ENCODE data around the gene ATRNL1. TPM values are rescaled to one million over a fixed set of nuclear protein-coding genes. Genes with fewer than 3 reads are reported as not detected.

ATRNL1 gene
- total RNA-seq, 1 donor from 2014 or later = 66.0 TPM

DNA sequence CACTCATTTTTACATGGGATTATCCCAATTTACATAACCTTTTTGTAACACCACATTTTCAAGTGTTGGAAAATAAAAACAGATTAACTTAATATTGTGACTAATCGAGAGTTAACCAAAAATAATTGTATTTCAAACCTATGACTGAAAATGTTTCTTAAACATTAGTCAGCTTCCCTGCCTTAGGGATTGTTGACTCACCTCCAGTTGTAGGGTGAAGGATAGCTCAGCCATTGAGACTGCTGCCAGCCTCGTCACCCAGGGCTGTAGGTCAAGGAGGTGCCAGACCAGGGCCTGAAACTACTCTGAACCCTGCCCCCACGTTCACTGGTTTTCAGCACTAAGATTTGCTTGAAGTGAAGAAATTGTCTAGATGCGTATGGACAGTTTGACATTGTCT lies 828.6 kb downstream of the ATRNL1 start:
- DNase-seq (ENCODE audit: low spot score) = no peak
- H3K27me3 Mint-ChIP-seq (ENCODE audit: low read depth) = no peaks in the 10 kb centered on the region
- no peak overlapping the region for H3K27ac Mint-ChIP-seq (ENCODE audit: unreplicated experiment)
- H3K4me3 Mint-ChIP-seq (ENCODE audit: unreplicated experiment) = no peak overlapping the region
- H3K4me1 Mint-ChIP-seq (ENCODE audit: low read depth) = peaks cover 18% of the 10 kb centered on the region
- TF ChIP-seq, protein P1, sequence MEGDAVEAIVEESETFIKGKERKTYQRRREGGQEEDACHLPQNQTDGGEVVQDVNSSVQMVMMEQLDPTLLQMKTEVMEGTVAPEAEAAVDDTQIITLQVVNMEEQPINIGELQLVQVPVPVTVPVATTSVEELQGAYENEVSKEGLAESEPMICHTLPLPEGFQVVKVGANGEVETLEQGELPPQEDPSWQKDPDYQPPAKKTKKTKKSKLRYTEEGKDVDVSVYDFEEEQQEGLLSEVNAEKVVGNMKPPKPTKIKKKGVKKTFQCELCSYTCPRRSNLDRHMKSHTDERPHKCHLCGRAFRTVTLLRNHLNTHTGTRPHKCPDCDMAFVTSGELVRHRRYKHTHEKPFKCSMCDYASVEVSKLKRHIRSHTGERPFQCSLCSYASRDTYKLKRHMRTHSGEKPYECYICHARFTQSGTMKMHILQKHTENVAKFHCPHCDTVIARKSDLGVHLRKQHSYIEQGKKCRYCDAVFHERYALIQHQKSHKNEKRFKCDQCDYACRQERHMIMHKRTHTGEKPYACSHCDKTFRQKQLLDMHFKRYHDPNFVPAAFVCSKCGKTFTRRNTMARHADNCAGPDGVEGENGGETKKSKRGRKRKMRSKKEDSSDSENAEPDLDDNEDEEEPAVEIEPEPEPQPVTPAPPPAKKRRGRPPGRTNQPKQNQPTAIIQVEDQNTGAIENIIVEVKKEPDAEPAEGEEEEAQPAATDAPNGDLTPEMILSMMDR (IDR thresholded peaks at IDR 0.05) = no peak
- peaks cover 4% of the 10 kb centered on the region for H3K36me3 Mint-ChIP-seq (ENCODE audit: low read depth)
- peaks cover 15% of the 10 kb centered on the region for H3K9me3 Mint-ChIP-seq (ENCODE audit: low read depth)

DNA sequence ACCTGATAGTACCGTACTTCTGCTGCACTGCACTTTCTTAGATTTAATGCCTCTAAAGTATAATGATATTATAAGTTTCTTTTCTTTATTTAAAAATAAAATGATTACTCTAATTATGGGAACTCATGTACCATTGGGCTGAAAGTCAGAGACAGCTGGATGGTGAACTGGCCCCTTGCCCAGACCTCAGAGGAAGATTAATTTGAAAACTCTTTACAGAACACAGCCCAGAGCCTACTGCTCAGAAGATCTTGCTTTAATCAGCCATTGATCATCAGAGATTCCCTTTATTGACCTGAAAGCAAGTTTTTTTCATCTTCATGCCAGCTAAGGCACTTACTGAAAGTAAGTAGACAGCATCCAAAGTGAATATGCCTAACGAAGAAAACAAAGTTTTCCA lies 838.1 kb downstream of the ATRNL1 start:
- Mint-ChIP-seq H3K4me1 (ENCODE audit: low read depth) (peaks cover 4% of the 10 kb centered on the region), H3K27me3 (ENCODE audit: low read depth) (no peaks in the 10 kb centered on the region), H3K4me3 (ENCODE audit: unreplicated experiment) (no peak overlapping the region), H3K36me3 (ENCODE audit: low read depth) (no peaks in the 10 kb centered on the region), H3K9me3 (ENCODE audit: low read depth) (no peaks in the 10 kb centered on the region), H3K27ac (ENCODE audit: unreplicated experiment) (no peak overlapping the region)
- DNase-seq (ENCODE audit: low spot score) = no peak
- TF ChIP-seq, protein P1 (IDR thresholded peaks at IDR 0.05) = no peak

DNA sequence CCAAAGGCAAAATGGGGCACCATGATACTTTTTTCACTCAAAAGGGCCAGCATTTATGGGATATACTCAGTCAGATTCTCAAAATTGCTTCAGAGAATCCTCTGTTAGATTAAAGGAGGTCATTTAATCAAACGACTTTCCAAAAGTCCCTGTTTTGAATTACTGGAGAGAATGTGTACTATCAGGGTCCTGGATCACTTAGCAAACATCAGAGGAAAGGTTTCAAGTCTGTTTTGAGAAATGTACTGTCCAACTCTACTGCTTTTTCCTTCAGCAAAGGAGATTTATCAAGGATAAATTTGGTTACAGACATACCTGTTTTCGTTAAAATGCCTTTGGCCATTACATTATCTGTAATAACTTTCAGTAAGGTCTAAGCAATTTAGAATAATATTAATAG lies 838.9 kb downstream of the ATRNL1 start:
- H3K4me3 Mint-ChIP-seq (ENCODE audit: unreplicated experiment) = no peak overlapping the region
- no peaks in the 10 kb centered on the region for H3K9me3 Mint-ChIP-seq (ENCODE audit: low read depth)
- no peaks in the 10 kb centered on the region for H3K27me3 Mint-ChIP-seq (ENCODE audit: low read depth)
- TF ChIP-seq, protein P1 (IDR thresholded peaks at IDR 0.05) = no peak
- H3K36me3 Mint-ChIP-seq (ENCODE audit: low read depth) = no peaks in the 10 kb centered on the region
- peaks cover 11% of the 10 kb centered on the region for H3K4me1 Mint-ChIP-seq (ENCODE audit: low read depth)
- no peak overlapping the region for H3K27ac Mint-ChIP-seq (ENCODE audit: unreplicated experiment)
- DNase-seq (ENCODE audit: low spot score) = no peak

DNA sequence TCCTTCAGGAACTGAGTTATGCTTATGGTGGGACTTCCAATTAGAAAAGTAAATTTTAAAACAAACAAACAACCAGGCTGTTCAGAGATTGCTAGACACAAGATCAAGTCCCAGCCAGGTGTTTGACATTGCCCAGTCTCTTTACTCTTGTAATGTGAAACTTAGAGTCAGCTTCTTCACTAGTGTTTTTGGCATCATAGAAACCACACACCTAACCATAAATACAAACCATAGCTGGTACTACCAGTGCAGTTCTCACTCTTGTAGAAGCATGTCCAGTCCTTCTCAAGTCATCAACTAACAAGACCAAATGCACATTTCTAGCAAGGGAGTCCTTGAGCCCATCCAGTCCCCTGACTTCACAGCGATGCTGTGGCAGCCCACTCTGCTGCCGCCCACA lies 839.9 kb downstream of the ATRNL1 start:
- Mint-ChIP-seq H3K9me3 (ENCODE audit: low read depth) (no peaks in the 10 kb centered on the region), H3K4me1 (ENCODE audit: low read depth) (peaks cover 19% of the 10 kb centered on the region), H3K27me3 (ENCODE audit: low read depth) (no peaks in the 10 kb centered on the region), H3K36me3 (ENCODE audit: low read depth) (no peaks in the 10 kb centered on the region), H3K27ac (ENCODE audit: unreplicated experiment) (no peak overlapping the region), H3K4me3 (ENCODE audit: unreplicated experiment) (no peak overlapping the region)
- DNase-seq (ENCODE audit: low spot score) = no peak
- TF ChIP-seq, protein P1 (IDR thresholded peaks at IDR 0.05) = no peak

DNA sequence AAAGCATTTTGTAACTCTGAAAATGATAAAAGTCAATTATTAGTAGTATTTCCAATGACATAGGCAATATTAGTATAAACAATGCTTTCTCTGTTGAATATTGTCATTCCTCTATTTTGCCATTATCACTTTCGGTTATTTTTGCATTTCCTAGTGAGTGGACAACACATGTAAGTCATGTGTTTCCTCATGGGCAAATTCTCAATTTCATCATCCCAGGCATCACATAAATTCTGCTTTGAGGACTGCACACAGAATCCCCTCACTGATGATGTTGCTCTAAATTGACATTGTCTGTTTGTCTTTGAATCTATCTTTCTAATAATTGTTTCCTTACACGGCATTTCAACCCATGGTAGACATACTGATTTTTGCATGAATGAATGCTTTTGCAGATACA lies 842.6 kb downstream of the ATRNL1 start:
- TF ChIP-seq, protein P1 (IDR thresholded peaks at IDR 0.05) = no peak
- peaks cover 3% of the 10 kb centered on the region for H3K9me3 Mint-ChIP-seq (ENCODE audit: low read depth)
- DNase-seq (ENCODE audit: low spot score) = no peak
- no peak overlapping the region for H3K4me3 Mint-ChIP-seq (ENCODE audit: unreplicated experiment)
- H3K4me1 Mint-ChIP-seq (ENCODE audit: low read depth) = peaks cover 25% of the 10 kb centered on the region
- H3K36me3 Mint-ChIP-seq (ENCODE audit: low read depth) = no peaks in the 10 kb centered on the region
- H3K27ac Mint-ChIP-seq (ENCODE audit: unreplicated experiment) = no peak overlapping the region
- no peaks in the 10 kb centered on the region for H3K27me3 Mint-ChIP-seq (ENCODE audit: low read depth)
